ENCODE measurements around the gene RABL2B.

The RABL2B gene

GRCh38 chr22:50737728-50738648 lies 45.4 kb downstream of the RABL2B start, which contains the start of gene ACR:
ACR (plus strand) TSS chr22:50738204; CDS start chr22:50738236, 32 bp downstream.
- DNase-seq: no peak

GRCh38 chr22:50735739-50736030 lies 47.8 kb downstream of the RABL2B start:
- DNase-seq: no peak

GRCh38 chr22:50734986-50735738 lies 48.3 kb downstream of the RABL2B start:
- DNase-seq: no peak

- no peak for DNase-seq
Observed at GRCh38 chr22:50734343-50734771, 49.1 kb downstream of the RABL2B start.

GRCh38 chr22:50733521-50734342 lies 49.7 kb downstream of the RABL2B start:
- DNase-seq: no peak

GRCh38 chr22:50732681-50733080 lies 50.8 kb downstream of the RABL2B start:
- no peak for DNase-seq

- DNase-seq: peak; percentile 71
Observed at GRCh38 chr22:50731811-50732624, 51.4 kb downstream of the RABL2B start.

GRCh38 chr22:50730941-50731661 lies 52.3 kb downstream of the RABL2B start:
- DNase-seq: no peak

- DNase-seq: no peak
Observed at GRCh38 chr22:50730013-50730891, 53.2 kb downstream of the RABL2B start.

- peak; percentile 80 for DNase-seq
Observed at GRCh38 chr22:50729391-50730012, 53.9 kb downstream of the RABL2B start.

- DNase-seq: no peak
Observed at GRCh38 chr22:50728523-50728931, 54.9 kb downstream of the RABL2B start.

- peak; percentile 39 for DNase-seq
Observed at GRCh38 chr22:50727678-50728522, 55.5 kb downstream of the RABL2B start.

- DNase-seq: no peak
Observed at GRCh38 chr22:50726643-50727340, 56.6 kb downstream of the RABL2B start.

GRCh38 chr22:50725597-50725996 lies 57.8 kb downstream of the RABL2B start:
- no peak for DNase-seq

- peak; percentile 37 for DNase-seq
Observed at GRCh38 chr22:50724616-50725015, 58.8 kb downstream of the RABL2B start.

- DNase-seq: no peak
Observed at GRCh38 chr22:50723991-50724390, 59.4 kb downstream of the RABL2B start.

- no peak for DNase-seq
Observed at GRCh38 chr22:50722716-50723428, 60.6 kb downstream of the RABL2B start.

Measured in NCI-H69 (cell line).